Measurements from ENCODE around the gene CTNND2.
"Not testable (repeated sequence)": the region's sequence is repeated elsewhere in the genome, so short reads cannot be mapped to it uniquely, and the experiment has no call there.

Gene CTNND2

GRCh38 chr5:11426442-11426841, 477.8 kb downstream of the CTNND2 start:
- DNase-seq = no peak

DNA sequence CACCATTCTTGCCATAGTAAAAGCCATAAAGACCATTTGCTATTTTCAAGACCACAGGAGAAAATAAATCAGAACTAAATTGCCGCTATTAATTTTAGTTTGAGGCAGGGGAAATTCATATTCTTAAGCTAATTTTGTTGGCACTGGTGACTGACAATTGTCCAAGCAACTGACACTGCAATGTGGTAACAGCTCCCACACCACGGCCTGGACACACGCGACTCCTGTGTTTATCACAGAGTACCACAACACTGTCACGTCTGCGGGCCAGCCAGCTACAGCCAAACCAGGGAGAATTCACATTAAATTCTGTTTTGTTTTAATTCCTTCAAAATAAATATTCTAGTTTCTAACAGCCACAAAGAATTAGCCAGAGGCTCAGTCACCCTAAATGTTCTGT, 481.9 kb downstream of the CTNND2 start:
- DNase-seq = no peak

DNA sequence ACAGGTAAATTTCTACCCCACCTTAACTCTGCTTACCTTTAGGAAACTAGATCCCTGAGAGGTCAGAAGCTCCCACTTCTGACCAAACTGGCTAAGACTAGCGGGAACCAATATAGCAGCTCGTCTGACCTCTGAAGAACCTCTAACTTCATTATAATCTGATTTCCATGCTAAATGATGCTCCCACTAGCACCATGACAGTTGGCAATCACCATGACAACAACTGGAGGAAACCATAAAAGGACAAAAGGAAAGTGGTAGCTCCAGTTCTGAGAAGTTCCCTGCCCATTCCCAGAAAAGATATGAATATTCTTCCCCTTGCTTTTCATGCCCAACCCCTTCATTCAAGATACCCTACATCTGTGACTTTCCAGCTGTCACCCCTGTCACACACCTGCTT, 483.3 kb downstream of the CTNND2 start:
- DNase-seq = no peak

DNA sequence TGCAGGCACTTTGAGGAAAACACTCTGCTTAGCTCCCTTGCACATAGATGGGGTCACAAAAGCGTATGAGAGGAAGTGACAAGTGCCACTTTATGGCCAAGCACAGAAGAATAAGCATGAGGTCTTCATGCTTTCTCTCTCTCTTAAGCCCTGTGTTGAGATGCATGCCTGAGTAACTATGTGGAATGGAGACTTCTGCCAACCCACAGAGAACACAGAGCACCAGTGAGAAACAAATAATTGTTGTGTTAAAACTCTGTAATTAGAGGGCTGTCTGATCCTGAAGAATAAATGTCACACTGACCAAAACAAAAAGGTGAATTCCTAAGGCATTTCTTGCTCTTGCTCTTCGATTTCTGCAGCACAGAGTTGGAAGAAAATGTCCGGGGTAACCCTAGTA, 488.5 kb downstream of the CTNND2 start:
- no peak for DNase-seq

- DNase-seq = not testable (repeated sequence)
These were observed 489.5 kb downstream of the CTNND2 start for GRCh38 chr5:11414732-11415131.

DNA sequence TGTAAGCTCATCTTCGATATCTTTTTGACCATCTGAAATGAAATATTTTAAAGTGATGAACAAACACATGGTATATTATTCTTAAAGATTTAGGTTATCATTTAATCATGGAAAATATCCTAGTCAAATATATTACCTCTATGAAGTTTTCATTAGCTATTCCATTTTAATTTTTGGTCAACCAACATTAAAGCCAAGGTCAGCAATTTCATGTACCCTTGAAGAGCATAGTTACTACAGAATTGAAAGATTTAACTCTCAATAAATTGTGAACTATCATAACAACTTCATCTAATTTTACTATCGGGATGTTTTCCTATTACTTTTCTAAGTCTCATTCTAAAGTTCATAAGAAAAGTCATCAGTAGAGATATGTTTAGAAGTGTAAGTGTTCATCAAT, 492.6 kb downstream of the CTNND2 start:
- no peak for DNase-seq

DNA sequence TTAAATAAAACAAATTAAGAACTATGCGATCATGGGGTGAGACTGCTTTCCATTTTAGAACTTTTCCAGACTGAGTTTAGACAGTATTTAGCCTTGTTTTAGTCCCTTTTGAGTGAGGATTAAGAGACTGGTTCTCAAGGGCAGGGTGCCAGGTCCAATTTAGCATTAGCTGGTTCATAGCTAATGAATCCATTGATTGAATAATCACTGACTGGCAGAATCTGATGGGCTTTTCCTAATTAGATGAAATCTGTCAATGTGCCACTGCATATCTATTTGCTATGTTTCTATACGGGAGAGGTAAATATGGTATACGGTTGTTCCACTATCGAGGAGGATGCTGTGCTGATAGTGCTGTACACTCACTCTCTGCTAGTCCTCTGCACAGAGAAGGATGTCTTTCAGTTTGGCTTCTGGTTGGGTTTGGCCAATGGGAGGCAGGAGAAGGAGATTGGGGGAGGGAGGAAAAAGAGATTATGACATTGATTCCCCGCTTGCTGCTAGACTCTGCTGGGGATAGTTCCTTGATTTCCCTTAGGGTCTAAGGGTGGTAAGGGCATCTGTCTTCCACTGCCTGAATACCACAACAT, 496.6 kb downstream of the CTNND2 start:
- DNase-seq = no peak

DNA sequence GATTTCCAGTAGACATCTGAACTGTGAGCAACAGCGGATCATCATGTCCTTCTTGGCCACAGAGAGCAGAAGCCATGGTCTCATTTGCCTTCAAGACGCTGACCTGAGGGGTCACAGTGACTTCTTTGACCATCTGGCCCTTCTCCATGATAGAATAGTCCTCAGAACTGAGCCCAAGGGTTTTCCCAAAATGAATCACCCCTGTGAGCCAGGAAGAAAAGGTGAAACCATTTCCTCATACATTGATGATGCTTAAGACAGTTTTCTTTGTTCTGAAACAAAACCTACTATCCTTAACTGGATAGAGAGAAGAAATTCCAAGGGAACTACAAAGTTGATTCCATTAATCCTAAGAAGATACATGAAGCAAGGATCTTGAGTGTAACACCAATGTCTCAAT, 503.9 kb downstream of the CTNND2 start:
- DNase-seq = no peak

DNA sequence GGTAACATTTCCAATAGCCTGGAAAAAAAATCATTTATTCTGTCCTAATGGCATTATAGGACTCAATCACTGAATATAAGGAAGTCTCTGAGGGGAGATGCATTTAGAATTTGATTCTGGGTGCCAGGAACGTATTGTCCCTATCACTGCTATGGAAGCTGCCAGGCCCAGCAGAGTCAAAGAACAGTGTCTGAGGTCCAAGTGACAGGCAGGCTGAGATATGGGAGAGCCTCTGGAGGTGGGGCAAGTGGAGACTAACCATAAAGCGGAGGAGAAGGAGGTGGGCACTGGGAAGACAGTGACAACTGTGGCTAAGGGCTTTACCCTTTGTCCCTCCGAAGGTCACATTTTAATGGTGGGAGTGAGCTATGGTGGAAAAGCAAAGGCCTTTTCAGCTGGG, 505.5 kb downstream of the CTNND2 start:
- DNase-seq = no peak

DNA sequence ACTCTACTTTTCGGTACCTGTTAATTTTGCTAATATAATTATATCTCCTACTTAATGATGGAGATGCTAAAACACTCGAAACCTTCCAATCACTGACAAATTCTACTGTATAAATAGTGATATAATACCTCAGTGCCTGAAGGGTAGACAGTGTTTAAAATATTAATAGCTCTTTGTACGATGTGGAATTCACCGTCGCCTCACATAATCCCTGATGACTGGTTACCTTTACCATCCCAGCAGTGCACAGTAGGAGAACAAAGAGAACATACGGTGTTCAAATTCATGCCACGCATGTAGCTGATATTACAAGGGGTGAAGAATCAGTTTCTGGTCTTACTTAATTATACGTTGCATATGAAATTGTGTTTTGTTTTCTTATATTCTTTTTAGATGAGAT, 506.7 kb downstream of the CTNND2 start:
- DNase-seq = no peak

DNA sequence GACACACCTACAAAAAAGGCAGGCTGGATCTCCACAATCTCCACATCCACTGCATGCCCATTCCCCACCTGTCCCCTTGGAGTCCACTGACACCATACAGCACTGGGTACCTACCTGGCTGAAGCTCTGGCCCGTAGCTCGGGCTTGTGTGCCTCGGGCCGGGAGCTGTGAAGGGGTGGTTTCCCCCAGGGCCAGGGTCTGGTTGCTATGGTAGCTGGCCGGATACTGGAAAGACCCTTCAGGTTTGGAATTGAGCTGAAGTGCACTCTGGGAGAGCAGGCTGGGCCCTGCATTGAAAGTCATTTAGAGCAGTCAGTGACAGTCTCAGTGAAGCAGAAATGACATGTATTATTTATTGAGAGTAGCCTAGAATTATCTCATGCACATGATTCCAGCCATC, 507.3 kb downstream of the CTNND2 start:
- no peak for DNase-seq

GRCh38 chr5:11394933-11395332, 509.3 kb downstream of the CTNND2 start:
- no peak for DNase-seq

DNA sequence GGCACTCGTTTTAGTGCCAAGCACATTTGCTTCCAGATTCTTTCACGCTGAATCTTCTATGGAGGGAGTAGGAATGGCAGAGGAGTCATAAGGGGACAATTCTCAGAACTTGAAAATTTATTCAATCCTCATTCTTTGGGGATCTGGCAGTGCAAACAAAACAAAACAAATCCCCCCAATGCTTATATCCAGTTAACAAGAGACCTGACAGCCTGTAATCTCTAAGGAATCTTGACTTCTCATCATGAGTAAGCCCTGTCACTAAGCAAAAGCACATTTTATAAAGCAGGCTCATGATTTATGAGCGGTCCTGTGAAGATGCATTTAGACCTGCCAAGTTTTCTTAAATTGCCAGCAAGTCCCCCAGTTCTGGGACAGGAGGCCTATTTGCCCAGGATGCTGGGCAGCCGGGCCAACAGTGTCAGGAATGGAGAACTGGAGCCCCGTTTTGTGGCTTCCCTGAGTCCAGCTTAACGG, 513.9 kb downstream of the CTNND2 start:
- no peak for DNase-seq

DNA sequence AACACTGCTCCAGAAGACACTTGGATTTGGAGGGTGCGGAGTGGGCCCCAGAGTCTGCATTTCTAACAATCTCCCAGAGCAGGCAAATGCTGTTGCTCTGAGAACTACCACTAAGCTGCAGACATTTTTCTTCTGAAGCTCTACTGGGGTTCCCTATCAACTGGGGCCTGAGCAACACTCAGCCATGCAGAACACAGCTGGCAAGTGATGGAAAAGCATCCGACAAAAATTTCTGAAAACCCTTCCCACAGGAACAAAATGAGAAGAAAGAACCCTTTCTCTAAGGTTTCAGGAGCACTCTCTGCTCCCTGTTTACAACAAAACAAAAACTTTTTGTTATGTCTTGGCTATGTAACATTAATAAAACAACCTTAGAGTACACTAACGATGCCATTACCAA, 516.9 kb downstream of the CTNND2 start:
- DNase-seq = no peak

DNA sequence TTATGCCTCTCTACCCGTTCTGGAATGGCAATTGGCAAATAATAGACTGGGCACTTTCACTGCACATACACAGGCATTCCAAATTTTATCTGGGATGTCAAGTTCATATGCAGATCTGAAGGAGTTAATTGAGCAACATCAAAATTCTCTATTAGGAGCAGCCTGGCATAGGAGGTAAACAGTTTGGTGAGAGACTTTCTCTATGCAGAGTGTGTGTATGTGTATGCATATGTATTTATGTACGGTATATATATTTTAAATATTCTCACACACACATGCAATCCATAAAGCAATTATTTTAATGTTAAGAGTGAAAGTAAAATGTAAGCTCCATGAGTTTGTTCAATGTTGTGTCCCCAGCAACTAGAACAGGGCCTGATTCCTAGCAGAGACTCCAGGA, 517.8 kb downstream of the CTNND2 start:
- DNase-seq = no peak

DNA sequence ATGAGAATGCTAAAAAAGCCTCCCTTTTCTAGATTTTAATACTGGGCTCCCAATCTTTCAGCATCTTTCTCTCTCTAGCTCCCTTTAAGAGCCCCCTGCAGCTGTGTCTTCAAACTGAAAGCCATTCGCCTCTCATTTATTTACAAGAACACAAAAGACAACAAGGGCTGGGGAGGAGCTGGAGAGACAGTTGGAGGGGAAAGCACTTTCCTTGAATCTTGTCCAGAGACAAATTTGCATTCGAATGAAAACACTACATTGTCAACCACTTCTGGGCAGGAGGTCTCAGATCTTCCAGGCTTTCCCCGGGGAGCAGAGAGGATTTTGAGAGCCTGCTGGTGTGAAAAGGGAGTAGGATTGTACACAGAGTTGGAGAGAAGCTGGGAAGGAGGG, 518.3 kb downstream of the CTNND2 start:
- DNase-seq = no peak

GRCh38 chr5:11385251-11385900, 518.9 kb downstream of the CTNND2 start:
- DNase-seq = no peak

DNA sequence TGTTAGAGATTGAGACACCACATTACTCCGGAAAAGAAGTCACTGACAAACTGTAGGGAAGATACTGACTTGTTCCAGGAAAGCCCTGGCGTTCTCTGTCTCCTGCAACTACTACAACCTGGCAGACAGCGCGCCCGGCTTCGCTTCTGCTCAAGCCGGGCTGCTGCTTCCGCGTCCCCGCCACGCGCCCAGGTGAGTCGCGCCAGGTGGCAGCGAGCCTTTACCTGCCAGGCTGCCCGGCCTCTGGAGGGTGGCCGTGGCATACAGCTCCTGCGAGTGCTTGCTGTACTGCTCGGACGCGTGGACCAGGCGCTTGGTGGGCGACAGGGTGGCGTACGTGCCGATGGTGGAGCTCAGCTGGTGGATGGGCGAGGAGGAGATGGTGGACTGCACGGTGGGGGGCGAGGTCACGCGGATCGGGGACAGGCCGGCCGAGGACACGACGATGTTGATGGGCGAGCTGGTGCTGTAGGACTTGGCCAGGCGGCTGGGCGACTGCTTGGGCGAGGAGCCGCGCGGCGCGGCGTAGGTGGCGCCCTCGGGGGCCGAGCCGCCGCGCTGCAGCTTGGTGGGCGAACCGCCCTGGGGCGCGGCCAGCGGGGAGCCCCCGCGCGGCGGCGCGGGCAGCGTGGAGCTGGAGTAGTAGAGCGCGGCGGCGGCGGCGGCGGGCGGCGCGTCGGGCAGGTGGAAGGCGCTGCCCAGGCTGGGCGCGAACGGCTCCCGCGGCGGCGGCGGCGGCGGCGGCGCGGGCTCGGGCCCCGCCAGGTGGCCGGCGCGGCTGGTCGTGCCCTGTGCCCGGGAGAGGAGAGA, 519.6 kb downstream of the CTNND2 start:
- DNase-seq = no peak

- no peak for DNase-seq
These were observed 520.6 kb downstream of the CTNND2 start for GRCh38 chr5:11383506-11384095.

DNA sequence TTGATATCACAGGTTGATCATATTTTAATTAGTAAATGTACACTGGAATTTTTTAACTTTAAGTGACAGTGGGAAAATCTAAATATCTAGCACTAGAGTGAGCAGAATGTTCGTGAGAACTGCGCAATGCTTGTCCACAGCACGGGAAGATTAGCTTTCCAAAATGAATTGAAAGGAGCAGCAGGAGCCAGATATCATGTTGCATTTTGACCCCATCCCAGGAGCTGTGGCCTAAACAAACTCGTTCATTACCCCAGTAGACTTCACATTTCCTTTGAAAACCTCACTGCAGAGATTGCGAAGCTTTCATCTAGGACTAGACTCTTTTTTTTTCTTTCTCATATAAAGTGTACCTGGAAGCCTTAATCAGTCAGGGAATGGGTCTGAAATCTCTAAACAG, 525.8 kb downstream of the CTNND2 start:
- DNase-seq = no peak

DNA sequence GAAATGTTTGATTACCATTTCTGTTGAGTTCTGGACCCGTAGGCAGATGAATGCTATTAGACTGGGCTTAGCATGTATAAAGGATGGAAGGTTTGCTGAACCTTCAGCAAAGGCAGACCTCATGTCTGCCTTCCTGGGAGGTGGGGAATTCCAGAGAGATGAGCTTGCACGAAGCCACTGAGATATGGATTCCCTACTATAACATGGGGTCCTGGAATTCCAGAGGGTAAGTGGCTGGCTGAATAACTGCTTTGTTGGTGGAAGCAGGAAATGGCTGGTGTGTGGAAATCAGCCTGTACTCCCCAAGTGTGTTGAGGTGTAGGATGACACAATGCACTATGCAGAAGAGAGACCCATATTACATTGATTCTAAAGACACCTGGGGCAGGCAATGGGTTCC, 526.4 kb downstream of the CTNND2 start:
- no peak for DNase-seq

DNA sequence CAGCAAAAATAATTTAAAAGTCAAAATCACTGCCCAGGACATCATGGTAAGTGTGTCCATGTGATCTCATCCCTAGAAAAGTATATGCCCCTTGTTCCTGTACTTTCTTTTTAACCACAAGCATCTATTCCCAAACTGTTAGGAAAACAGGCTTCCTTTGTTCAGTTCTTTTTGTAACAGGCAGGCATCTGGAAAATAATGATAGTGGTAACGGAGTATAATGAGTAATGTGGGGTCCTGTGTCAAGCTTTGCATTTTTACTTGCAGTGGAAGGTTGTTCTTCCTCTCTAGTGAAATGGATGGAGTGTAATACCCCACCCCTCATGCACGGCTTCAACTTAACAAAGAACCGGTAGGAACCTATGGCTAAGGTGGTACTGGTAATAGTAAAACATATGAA, 532.1 kb downstream of the CTNND2 start:
- no peak for DNase-seq

DNA sequence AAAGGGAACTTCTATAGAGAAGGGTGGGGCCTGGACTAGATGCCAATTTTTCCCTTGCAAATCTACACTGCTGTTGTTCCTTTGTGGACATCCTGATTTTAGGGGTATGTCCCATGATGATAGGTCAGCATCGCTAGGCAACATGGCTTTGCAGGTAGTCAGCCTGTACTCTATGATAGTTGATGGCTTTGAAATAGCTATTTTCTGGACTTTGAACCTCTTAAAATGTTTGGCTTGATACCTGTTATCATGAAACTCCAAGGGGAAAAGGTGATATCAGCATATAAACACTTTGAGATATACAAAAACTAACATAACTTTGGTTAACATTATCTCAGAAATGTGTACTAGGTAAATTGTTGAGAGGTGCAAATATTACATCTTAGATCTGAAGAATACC, 533.2 kb downstream of the CTNND2 start:
- DNase-seq = no peak

DNA sequence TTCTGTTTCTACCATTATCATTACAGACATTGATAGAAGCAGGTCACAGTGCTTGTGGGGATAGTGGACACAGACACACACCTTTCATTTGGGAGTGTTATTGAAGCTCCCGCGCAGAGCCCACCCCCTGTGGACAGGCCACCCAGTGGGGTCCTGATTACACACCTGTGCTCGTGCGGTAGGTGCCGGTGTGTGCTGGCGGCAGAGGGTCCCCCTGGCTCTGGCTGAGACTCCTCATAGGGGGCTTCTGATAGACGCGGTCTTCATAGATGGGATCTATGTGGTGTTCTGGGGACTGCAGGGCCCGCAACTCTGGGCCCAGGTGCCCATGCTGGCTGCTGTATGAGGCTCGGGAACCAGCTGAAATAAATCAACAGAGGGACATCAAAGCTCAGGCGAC, 539.7 kb downstream of the CTNND2 start:
- no peak for DNase-seq

Data from stimulated activated CD4-positive, alpha-beta T cell treated with anti-CD3 and anti-CD28 coated beads, Interleukin-2, amount 100 ng/mL, for 48 hours (primary cell).